Sigmoid colon (tissue), 7 donors: Measurements from ENCODE around the gene DGAT2. TPM values are rescaled to one million over a fixed set of nuclear protein-coding genes. Genes with fewer than 3 reads are reported as not detected.

Experiments
- DNase-seq: peaks from one replicate; pipeline ENCODE4 v3.0.0-alpha.2; 2019
- H3K27ac ChIP-seq, 4 donors: fragments of 200-600 bp; sonication (generic); one replicate each; pipeline ENCODE4 v1.5.1; 2016 to 2019; ENCODE audit warnings: mild to moderate bottlenecking in 1 of 4
- H3K27me3 ChIP-seq, 3 donors: fragments of 200-600 bp; sonication (generic); one replicate each; pipeline ENCODE4 v1.5.1; 2019; ENCODE audit warnings: mild to moderate bottlenecking in 1 of 3
- H3K36me3 ChIP-seq, 4 donors: fragments of 200-600 bp; sonication (generic); one replicate each; pipeline ENCODE4 v1.5.1; 2016 to 2019
- H3K4me1 ChIP-seq, 4 donors: fragments of 200-600 bp; sonication (generic); one replicate each; pipeline ENCODE4 v1.5.1; 2017 to 2019
- H3K4me3 ChIP-seq, 4 donors: fragments of 200-600 bp; sonication (generic); one replicate each; pipeline ENCODE4 v1.5.1; 2017 to 2019; ENCODE audit warnings: mild to moderate bottlenecking in 2 of 4, moderate library complexity in 1 of 4
- H3K9me3 ChIP-seq, 4 donors: fragments of 200-600 bp in 3 of 4; sonication (generic) in 3 of 4; one replicate each; pipeline versions ENCODE4 v1.5.1 to v1.6.1; 2013 to 2019
- EP300 ChIP-seq, 4 donors: sonication (generic); formaldehyde crosslinking; IDR thresholded peaks; one replicate each; pipeline ENCODE4 v1.6.1; 2017; ENCODE audit warnings: antibody characterized with exemption in 4 of 4
- POLR2A ChIP-seq, 2 donors: fragments of 450-650 bp; IDR thresholded peaks; one replicate each; pipeline ENCODE4 v1.6.1; 2016; ENCODE audit warnings: antibody characterized with exemption in 2 of 2, mild to moderate bottlenecking in 2 of 2, moderate library complexity in 2 of 2
- POLR2AphosphoS5 ChIP-seq, 4 donors: sonication (generic); formaldehyde crosslinking; IDR thresholded peaks; one replicate each; pipeline ENCODE4 v1.6.1; 2017; ENCODE audit warnings: antibody characterized with exemption in 4 of 4
- WGBS, 2 donors: extraction: QIAGEN DNeasy Blood & Tissue Kit; methylation state at CpG; one replicate each; pipeline ENCODE4 v1.1.7; 2013; 5-methylcytosine and 5-hydroxymethylcytosine counted together
- intact Hi-C: fragments of 100-400 bp; cut with DNase I; formaldehyde crosslinking; loops from one replicate; pipeline ENCODE4 v1.15.1; 2023
- polyA plus RNA-seq, 3 donors: library from polyadenylated mRNA; stranded (reverse); fragments of 200-250 nt; gene quantifications; one replicate each; pipeline ENCODE4 v1.2.3, GENCODE V29; 2013
- total RNA-seq, 4 donors: library from RNA; depleted of rRNA; stranded (reverse); fragments of >200 nt; gene quantifications; one replicate each; pipeline ENCODE4 v1.1.0, GENCODE V29; 2016
- TF ChIP-seq, protein P1 (sequence below), 4 experiments: fragments of 450-650 bp in 3 of 4; fragments of 200-600 bp in 1 of 4; IDR thresholded peaks; one replicate each; pipeline ENCODE4 v1.5.1; 2016 to 2019; ENCODE audit warnings: antibody characterized with exemption in 4 of 4, mild to moderate bottlenecking in 3 of 4, moderate library complexity in 2 of 4
- donor health status: healthy with polysubstance abuse.
- donor health status: Bipolar disorder and iron deficiency.
- donor health status: healthy.

Gene DGAT2
- total and polyA plus RNA-seq, 7 donors: 0.55 to 20.3 (median 1.2) TPM

DNA sequence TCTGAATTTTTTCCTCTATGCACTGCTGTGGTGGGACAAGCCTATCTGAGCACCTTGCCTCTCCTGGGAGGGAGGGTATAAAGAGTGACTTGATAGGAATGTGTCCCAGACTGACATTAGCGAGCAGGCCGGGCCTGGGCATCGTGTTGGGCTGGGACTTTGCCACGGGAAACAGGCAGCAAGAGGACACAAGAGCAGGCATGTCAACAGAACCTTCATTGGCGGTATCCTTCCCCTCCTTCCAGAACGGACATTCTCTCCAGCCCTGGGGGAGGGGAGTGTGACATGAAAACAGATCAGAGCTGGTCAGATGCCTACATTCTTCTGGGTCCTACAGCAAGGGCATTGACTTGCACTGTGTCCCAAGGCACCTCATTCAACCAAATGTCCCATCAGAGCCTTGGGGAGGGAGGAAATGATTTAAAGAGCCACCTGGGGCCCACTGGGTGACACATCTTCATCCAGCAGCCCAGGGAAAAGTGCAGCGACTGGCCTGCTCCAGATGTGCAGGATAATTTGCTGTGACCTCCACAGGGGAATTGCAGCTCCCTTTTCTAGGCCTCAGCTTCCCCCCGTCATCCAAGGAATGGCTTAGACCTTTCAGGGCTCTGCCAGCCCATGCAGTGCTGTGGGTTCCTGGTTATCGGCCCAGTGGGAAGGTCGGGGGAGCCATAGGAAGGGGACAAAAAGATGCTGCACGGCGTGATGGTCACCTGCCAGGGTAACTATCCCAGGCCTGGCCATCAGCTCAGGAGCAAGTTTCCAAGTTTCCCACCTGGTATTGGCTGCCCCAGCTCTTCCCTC, 24.6 kb downstream of the DGAT2 start:
- Histone ChIP-seq H3K36me3 (no peaks in the 10 kb centered on the region), H3K27ac (no peak overlapping the region), H3K27me3 (no peaks in the 10 kb centered on the region), H3K9me3 (no peaks in the 10 kb centered on the region), H3K4me3 (no peak overlapping the region), H3K4me1 (no peaks in the 10 kb centered on the region)
- intact Hi-C loops: loop anchor here (10.0 kb wide), 1 partner anchor 522 kb away; no protein-coding TSS in a partner anchor
- no peak for DNase-seq
- WGBS, 2 donors: 90 to 91% methylated on average over 12 of the region's 12 CpGs
- TF ChIP-seq EP300 (IDR thresholded peaks at IDR 0.05) (no peak), POLR2A (IDR thresholded peaks at IDR 0.05) (no peak), POLR2AphosphoS5 (IDR thresholded peaks at IDR 0.05) (no peak)
- TF ChIP-seq, protein P1, sequence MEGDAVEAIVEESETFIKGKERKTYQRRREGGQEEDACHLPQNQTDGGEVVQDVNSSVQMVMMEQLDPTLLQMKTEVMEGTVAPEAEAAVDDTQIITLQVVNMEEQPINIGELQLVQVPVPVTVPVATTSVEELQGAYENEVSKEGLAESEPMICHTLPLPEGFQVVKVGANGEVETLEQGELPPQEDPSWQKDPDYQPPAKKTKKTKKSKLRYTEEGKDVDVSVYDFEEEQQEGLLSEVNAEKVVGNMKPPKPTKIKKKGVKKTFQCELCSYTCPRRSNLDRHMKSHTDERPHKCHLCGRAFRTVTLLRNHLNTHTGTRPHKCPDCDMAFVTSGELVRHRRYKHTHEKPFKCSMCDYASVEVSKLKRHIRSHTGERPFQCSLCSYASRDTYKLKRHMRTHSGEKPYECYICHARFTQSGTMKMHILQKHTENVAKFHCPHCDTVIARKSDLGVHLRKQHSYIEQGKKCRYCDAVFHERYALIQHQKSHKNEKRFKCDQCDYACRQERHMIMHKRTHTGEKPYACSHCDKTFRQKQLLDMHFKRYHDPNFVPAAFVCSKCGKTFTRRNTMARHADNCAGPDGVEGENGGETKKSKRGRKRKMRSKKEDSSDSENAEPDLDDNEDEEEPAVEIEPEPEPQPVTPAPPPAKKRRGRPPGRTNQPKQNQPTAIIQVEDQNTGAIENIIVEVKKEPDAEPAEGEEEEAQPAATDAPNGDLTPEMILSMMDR (IDR thresholded peaks at IDR 0.05): no peak

DNA sequence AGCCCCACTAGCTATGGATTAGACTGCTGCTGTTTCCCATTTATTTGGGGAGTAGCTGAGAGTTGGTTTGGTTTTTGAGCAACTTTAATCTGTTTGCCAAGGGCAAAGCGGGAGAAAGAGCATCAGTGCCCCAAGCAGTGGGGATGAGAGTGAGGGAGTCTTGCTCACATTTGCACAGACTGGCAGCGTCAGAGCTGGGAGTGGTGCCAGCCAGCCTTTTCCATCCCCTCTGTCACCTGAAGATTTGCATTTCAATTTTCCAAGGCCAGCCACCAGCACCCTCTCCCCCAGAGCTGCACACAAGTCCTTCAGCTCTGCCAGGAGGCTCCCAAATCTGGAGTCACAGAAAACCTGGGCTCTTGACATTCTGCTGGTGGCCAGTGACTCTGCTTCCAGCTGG, 25.4 kb downstream of the DGAT2 start:
- WGBS, 2 donors: 84 to 90% methylated on average over 2 of the region's 2 CpGs
- intact Hi-C loops: loop anchor here (10.0 kb wide), 1 partner anchor 521 kb away; no protein-coding TSS in a partner anchor
- no peak for TF ChIP-seq POLR2AphosphoS5 (IDR thresholded peaks at IDR 0.05)
- no peak for TF ChIP-seq POLR2A (IDR thresholded peaks at IDR 0.05)
- no peak for TF ChIP-seq EP300 (IDR thresholded peaks at IDR 0.05)
- TF ChIP-seq, protein P1 (IDR thresholded peaks at IDR 0.05): no peak
- Histone ChIP-seq H3K9me3 (no peaks in the 10 kb centered on the region), H3K27ac (no peak overlapping the region), H3K36me3 (no peaks in the 10 kb centered on the region), H3K27me3 (no peaks in the 10 kb centered on the region), H3K4me3 (no peak overlapping the region), H3K4me1 (no peaks in the 10 kb centered on the region)
- DNase-seq: no peak

DNA sequence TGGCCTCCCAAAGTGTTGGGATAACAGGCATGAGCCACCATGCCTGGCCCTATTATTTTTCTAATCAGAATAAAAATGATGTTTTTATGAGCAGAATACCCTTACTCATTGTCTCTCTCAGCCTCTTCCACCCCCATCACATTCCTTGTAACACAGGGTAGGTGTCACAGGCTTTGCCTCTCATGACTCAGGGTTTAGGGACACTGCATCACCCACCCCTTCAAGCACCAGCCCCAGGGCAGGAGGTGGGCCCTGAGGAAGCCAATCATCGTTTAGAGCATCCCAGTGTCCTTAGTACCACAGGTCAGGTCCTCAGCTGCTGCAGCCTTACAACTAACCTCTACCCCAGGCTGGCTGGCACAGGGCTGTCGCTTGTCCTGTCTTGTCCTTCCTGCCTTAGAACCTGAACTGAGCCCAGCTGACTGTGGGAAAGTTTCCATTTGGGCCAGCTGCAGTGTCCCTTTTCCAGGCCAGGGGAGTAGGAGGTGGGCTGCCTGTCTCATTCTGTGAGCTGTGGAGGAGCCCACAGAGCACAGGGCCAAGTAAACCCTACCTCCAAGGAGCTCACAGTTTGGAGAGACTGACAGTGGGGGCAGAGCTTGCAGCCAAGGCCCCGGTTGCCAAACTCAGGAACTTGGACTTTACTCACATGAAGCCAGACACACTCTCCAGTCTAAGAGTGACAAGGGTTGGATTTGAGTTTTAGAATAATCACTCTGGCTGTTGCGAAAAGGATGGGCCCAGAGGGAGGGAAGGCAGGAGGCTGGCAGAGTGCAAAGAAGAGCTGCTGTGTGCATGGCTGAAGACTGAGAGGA, 26.9 kb downstream of the DGAT2 start:
- intact Hi-C loops: loop anchor here (10.0 kb wide), 1 partner anchor 519 kb away; no protein-coding TSS in a partner anchor
- no peak for TF ChIP-seq EP300 (IDR thresholded peaks at IDR 0.05)
- no peak for DNase-seq
- Histone ChIP-seq H3K4me1 (no peaks in the 10 kb centered on the region), H3K27ac (no peak overlapping the region), H3K4me3 (no peak overlapping the region), H3K36me3 (no peaks in the 10 kb centered on the region), H3K27me3 (no peaks in the 10 kb centered on the region), H3K9me3 (no peaks in the 10 kb centered on the region)
- 78 to 89% methylated on average over 4 of the region's 4 CpGs for WGBS, 2 donors

DNA sequence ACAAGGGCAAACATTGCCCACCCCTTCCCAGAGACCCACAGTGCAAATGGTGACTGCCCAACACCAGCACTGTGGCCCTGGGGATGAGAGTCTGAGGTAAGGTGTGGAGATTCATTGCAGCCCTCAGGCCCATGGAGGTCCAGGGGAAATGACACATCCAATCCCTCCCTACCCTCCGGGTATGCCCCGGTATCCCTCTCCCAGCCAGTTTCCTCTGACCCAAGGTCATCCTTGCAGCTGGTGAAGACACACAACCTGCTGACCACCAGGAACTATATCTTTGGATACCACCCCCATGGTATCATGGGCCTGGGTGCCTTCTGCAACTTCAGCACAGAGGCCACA, 27.5 kb downstream of the DGAT2 start:
- H3K9me3 ChIP-seq: no peaks in the 10 kb centered on the region
- intact Hi-C loops: loop anchor here (10.0 kb wide), 1 partner anchor 519 kb away; no protein-coding TSS in a partner anchor
- H3K27ac ChIP-seq: no peak overlapping the region
- H3K27me3 ChIP-seq: no peaks in the 10 kb centered on the region
- H3K4me3 ChIP-seq: no peak overlapping the region
- no peaks in the 10 kb centered on the region for H3K4me1 ChIP-seq
- H3K36me3 ChIP-seq: no peaks in the 10 kb centered on the region
- TF ChIP-seq POLR2AphosphoS5 (IDR thresholded peaks at IDR 0.05): no peak
- TF ChIP-seq, protein P1 (IDR thresholded peaks at IDR 0.05): no peak
- no peak for TF ChIP-seq POLR2A (IDR thresholded peaks at IDR 0.05)
- TF ChIP-seq EP300 (IDR thresholded peaks at IDR 0.05): no peak
- DNase-seq: no peak
- 87 to 97% methylated on average over 2 of the region's 2 CpGs for WGBS, 2 donors

DNA sequence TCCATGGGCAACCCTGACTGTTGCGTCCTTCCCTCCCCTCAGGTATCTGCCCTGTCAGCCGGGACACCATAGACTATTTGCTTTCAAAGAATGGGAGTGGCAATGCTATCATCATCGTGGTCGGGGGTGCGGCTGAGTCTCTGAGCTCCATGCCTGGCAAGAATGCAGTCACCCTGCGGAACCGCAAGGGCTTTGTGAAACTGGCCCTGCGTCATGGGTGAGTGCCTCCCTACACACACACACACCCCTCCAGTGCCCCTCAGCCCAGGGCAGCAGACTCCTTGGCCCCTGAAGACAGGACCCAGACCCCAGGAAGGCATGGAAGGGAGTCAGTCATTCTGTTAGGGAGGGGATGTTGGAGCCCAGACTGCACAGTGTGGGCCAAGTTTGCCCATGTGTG, 28.5 kb downstream of the DGAT2 start:
- Histone ChIP-seq H3K4me3 (no peak overlapping the region), H3K4me1 (no peaks in the 10 kb centered on the region), H3K27me3 (no peaks in the 10 kb centered on the region), H3K9me3 (no peaks in the 10 kb centered on the region), H3K27ac (no peak overlapping the region), H3K36me3 (no peaks in the 10 kb centered on the region)
- TF ChIP-seq, protein P1 (IDR thresholded peaks at IDR 0.05): no peak
- TF ChIP-seq EP300 (IDR thresholded peaks at IDR 0.05) (no peak), POLR2AphosphoS5 (IDR thresholded peaks at IDR 0.05) (no peak), POLR2A (IDR thresholded peaks at IDR 0.05) (no peak)
- 77 to 83% methylated on average over 8 of the region's 8 CpGs for WGBS, 2 donors
- DNase-seq: no peak
- intact Hi-C loops: loop anchor here (10.0 kb wide), 1 partner anchor 518 kb away; no protein-coding TSS in a partner anchor
